ENCODE results near the gene XNDC1N. TPM values are rescaled to one million over a fixed set of nuclear protein-coding genes. Genes with fewer than 3 reads are reported as not detected.
A peak's percentile ranks its signal among the peaks of the same experiment; 100 is the strongest.

Gene XNDC1N
- total and polyA plus RNA-seq, 2 of the 13 experiments (the other 11 are each of a cell fraction or from before 2014, with no cell fraction given) = 3.4 to 7.5 TPM

GRCh38 chr11:71947498-71947897 lies 19.1 kb upstream of the XNDC1N start (continued):
- TF ChIP-seq ZBTB44 (CRISPR knock-in tag; IDR thresholded peaks at IDR 0.05) (no peak), ESRRA (CRISPR knock-in tag; IDR thresholded peaks at IDR 0.05; ENCODE audit: low read depth) (peak; percentile 84), MIXL1 (CRISPR knock-in tag; IDR thresholded peaks at IDR 0.05) (peak; percentile 80), DPF2 (CRISPR knock-in tag; IDR thresholded peaks at IDR 0.05; ENCODE audit: borderline replicate concordance, low read depth) (no peak; the same call in 1 of the 2 replicates), ZNF614 (CRISPR knock-in tag; IDR thresholded peaks at IDR 0.05; ENCODE audit: borderline replicate concordance) (peak; percentile 100), ZNF687 (CRISPR knock-in tag; IDR thresholded peaks at IDR 0.05) (no peak), ZNF510 (CRISPR knock-in tag; IDR thresholded peaks at IDR 0.05; ENCODE audit: low read depth) (no peak), ZNF792 (CRISPR knock-in tag; IDR thresholded peaks at IDR 0.05) (peak; percentile 66; the same call in 1 of the 2 replicates), ZNF512 (CRISPR knock-in tag; IDR thresholded peaks at IDR 0.05) (no peak), ZNF629 (CRISPR knock-in tag; conservative IDR thresholded peaks at IDR 0.05) (peak; percentile 54; the same call in 1 of the 2 replicates), CHD4 (IDR thresholded peaks at IDR 0.05; ENCODE audit: borderline replicate concordance, low read length) (no peak), ZNF577 (CRISPR knock-in tag; IDR thresholded peaks at IDR 0.05; ENCODE audit: borderline replicate concordance, low read depth) (no peak), ZNF205 (CRISPR knock-in tag; IDR thresholded peaks at IDR 0.05) (peak; percentile 66; the same call in 1 of the 2 replicates), ZMYM4 (CRISPR knock-in tag; IDR thresholded peaks at IDR 0.05) (0 out of 2 replicates have a peak, but pooled peaks have one; percentile 62), ZNF710 (CRISPR knock-in tag; IDR thresholded peaks at IDR 0.05; ENCODE audit: borderline replicate concordance) (peak; percentile 78; the same call in 1 of the 2 replicates), FOXP4 (CRISPR knock-in tag; IDR thresholded peaks at IDR 0.05) (peak; percentile 71), MED1 (CRISPR knock-in tag; IDR thresholded peaks at IDR 0.05) (peak; percentile 79)
